ENCODE data around the gene C11orf71.

The C11orf71 gene

GRCh38 chr11:114362326-114362725 lies 38.0 kb downstream of the C11orf71 start:
- no peaks in the 10 kb centered on the region for H3K4me1 ChIP-seq
- no peak overlapping the region for H3K4me3 ChIP-seq
- H3K27me3 ChIP-seq (ENCODE audit: low read depth), result peaks cover 15% of the 10 kb centered on the region
- no peak for DNase-seq (ENCODE audit: low spot score in 2 of 2)
- in situ Hi-C loops (cut with MboI; ENCODE audit: low sequenced_read_pairs), result no loop called here
- H3K36me3 ChIP-seq (replicated peaks), result no peaks in the 10 kb centered on the region
- H3K9me3 ChIP-seq, result no peaks in the 10 kb centered on the region

DNA sequence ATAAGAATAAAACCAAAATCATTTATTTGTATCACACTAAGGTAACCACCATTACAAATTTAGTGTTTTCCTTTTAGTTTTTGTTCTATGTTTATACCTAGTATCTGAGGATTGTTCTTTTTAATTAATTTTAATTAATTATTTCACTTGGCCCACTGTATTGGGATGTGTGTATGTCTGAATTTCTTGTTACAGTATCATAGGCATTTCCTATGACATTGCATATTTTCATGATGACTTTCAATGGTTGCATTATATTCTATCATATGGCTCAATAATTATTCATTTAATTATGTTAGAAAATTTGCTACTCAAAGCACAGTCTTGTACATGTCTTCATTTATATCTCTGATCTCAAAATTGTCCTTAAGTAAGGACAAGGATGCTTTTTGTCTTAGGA lies 41.0 kb downstream of the C11orf71 start:
- Histone ChIP-seq H3K4me3 (no peak overlapping the region), H3K36me3 (replicated peaks) (no peaks in the 10 kb centered on the region), H3K27me3 (ENCODE audit: low read depth) (peaks cover 3% of the 10 kb centered on the region), H3K4me1 (no peaks in the 10 kb centered on the region), H3K9me3 (no peaks in the 10 kb centered on the region)
- DNase-seq (ENCODE audit: low spot score in 2 of 2), result no peak
- in situ Hi-C loops (cut with MboI; ENCODE audit: low sequenced_read_pairs), result no loop called here

GRCh38 chr11:114358716-114359115 lies 41.6 kb downstream of the C11orf71 start:
- no peaks in the 10 kb centered on the region for H3K36me3 ChIP-seq (replicated peaks)
- DNase-seq (ENCODE audit: low spot score in 2 of 2), result no peak
- no peak overlapping the region for H3K4me3 ChIP-seq
- H3K27me3 ChIP-seq (ENCODE audit: low read depth), result no peaks in the 10 kb centered on the region
- no peaks in the 10 kb centered on the region for H3K9me3 ChIP-seq
- H3K4me1 ChIP-seq, result no peaks in the 10 kb centered on the region
- in situ Hi-C loops (cut with MboI; ENCODE audit: low sequenced_read_pairs), result no loop called here

DNA sequence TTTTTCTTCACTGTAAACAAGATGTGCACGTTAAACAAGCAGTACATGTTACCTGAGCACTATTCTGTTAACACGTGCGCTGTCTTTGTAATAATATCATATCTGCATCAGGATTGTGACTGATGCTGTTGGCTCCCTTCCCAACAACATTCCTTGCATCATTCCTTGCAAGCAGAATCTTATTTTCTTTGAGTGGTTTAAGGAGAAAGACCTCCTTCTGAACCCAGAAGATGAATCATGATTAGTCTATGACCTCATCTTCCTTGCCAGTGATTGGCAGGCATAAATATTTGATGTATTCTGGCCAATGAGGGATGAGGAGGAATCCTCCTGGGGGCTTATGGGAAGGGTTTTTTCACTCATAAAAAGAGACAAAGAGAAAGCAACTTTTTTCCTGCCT lies 46.2 kb downstream of the C11orf71 start:
- DNase-seq (ENCODE audit: low spot score in 2 of 2), result no peak
- Histone ChIP-seq H3K27me3 (ENCODE audit: low read depth) (no peaks in the 10 kb centered on the region), H3K4me3 (no peak overlapping the region), H3K4me1 (no peaks in the 10 kb centered on the region), H3K36me3 (replicated peaks) (no peaks in the 10 kb centered on the region), H3K9me3 (no peaks in the 10 kb centered on the region)
- in situ Hi-C loops (cut with MboI; ENCODE audit: low sequenced_read_pairs), result no loop called here

- H3K4me1 ChIP-seq, result no peaks in the 10 kb centered on the region
- no peaks in the 10 kb centered on the region for H3K36me3 ChIP-seq (replicated peaks)
- in situ Hi-C loops (cut with MboI; ENCODE audit: low sequenced_read_pairs), result no loop called here
- H3K9me3 ChIP-seq, result no peaks in the 10 kb centered on the region
- DNase-seq (ENCODE audit: low spot score in 2 of 2), result no peak
- no peak overlapping the region for H3K4me3 ChIP-seq
- H3K27me3 ChIP-seq (ENCODE audit: low read depth), result no peaks in the 10 kb centered on the region
Measured at GRCh38 chr11:114353443-114353842, 46.9 kb downstream of the C11orf71 start.

- no peak for DNase-seq (ENCODE audit: low spot score in 2 of 2)
- Histone ChIP-seq H3K4me3 (no peak overlapping the region), H3K27me3 (ENCODE audit: low read depth) (no peaks in the 10 kb centered on the region), H3K4me1 (no peaks in the 10 kb centered on the region), H3K36me3 (replicated peaks) (no peaks in the 10 kb centered on the region), H3K9me3 (no peaks in the 10 kb centered on the region)
- in situ Hi-C loops (cut with MboI; ENCODE audit: low sequenced_read_pairs), result no loop called here
Measured at GRCh38 chr11:114350022-114350421, 50.3 kb downstream of the C11orf71 start.
